ENCODE data around the gene PPP1R7. TPM values are rescaled to one million over a fixed set of nuclear protein-coding genes. Genes with fewer than 3 reads are reported as not detected.

PPP1R7 gene
- total RNA-seq, 1 donor, result 11.3 TPM

DNA sequence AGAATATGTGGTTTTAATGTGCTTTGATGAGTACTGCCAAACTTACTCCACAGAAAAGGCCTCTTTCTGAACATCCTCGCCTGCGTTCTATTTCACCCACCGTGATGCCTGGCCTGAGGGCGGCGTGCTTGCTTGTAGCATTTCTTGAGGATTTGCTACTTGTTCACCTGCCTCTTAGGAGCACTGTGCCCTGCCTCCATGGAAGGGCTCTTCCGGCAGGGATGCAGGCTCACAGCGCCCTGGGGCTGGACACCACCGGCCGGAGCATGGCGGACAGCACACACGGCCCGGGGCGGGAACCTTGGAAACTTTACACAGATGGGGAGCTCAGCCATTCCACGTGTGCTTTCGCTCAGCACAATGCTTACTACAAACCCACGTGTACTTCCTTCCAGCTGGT lies 75.3 kb downstream of the PPP1R7 start:
- DNase-seq (ENCODE audit: low read depth in 2 of 3, low spot score in 2 of 3), result no peak

DNA sequence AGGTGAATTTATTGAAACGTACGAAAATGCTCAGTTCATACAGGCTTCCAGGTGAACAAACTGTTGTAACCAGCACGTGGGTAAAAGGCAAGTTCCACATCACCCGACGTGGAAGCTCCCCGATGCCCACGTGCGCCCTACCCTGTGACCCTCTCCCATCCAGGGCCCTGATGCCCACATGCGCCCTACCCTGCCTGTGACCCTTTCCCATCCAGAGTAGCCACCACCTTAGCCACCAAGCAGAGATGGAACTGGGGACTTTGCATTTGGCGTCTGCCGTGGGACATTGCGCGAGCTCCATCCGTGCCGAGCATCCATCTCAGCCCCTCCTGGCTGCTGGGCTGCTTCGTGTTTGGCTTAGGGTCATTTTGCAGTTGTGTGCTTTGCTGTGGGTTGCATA lies 75.7 kb downstream of the PPP1R7 start:
- DNase-seq (ENCODE audit: low read depth in 2 of 3, low spot score in 2 of 3), result no peak

- no peak for DNase-seq (ENCODE audit: low read depth in 2 of 3, low spot score in 2 of 3)
Measured at GRCh38 chr2:241226723-241227572, 76.7 kb downstream of the PPP1R7 start.

DNA sequence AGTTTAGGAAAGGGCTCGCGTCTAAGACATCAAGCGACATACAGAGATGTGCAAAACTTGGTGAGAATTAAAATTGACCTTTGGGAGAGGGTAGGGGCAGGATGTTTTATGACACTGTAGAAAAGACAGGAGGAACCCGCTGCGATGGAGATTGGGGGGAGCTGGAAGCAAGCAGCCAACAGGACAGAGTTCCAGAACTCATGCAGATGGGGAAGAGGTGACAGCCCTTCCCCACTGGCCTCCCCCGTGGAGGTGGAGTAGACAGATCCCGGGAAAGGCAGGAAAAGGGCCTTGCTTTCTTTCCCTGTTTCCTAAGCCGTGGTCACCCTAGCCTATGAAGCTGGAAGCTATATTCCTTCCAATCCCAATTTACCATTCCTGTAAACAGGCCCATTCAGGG lies 77.3 kb downstream of the PPP1R7 start:
- DNase-seq (ENCODE audit: low read depth in 2 of 3, low spot score in 2 of 3), result no peak

GRCh38 chr2:241228081-241228859 lies 78.0 kb downstream of the PPP1R7 start:
- no peak for DNase-seq (ENCODE audit: low read depth in 2 of 3, low spot score in 2 of 3)

GRCh38 chr2:241228860-241229516 lies 78.7 kb downstream of the PPP1R7 start:
- no peak for DNase-seq (ENCODE audit: low read depth in 2 of 3, low spot score in 2 of 3)

DNA sequence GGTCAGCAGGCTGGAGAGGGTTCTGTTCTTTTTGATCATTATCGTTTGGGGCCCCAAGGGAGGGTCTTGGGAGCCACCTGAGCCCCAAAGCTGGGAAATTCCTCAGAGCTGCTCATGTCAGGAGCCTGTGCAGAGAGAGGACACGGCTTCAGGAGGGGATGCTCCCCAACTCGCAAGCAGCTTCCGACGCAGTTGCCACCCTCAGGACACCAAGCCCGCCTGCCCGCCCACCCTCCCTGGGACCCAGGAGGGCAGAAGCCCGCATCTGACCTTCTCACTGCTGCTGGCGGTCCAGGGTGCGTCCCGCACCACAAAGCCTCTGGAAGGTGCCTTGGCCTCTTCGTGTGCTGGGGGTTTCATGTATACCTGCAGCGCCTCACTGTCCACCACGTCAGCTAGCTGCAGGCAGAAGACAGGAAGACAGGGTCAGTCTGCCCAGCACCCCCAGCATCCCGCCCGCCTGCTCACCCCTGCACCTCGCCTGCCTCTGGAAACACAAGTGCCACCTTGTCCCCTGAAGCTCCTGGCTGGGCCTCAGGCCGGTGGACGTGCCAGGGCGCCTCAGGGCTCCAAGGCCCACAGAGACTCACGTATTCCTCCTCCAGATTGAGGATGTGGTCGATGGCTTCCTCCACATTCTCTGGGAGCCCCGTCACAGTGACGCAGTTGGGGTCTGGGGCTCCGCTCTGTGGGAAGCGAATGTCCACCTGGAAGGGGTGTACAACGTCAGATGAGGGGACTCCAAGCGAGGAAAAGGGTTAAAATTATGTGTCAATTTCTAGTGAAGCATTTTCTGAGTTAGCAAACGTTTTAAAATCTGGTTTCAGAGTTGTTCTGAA lies 79.5 kb downstream of the PPP1R7 start:
- DNase-seq (ENCODE audit: low read depth in 2 of 3, low spot score in 2 of 3), result no peak

DNA sequence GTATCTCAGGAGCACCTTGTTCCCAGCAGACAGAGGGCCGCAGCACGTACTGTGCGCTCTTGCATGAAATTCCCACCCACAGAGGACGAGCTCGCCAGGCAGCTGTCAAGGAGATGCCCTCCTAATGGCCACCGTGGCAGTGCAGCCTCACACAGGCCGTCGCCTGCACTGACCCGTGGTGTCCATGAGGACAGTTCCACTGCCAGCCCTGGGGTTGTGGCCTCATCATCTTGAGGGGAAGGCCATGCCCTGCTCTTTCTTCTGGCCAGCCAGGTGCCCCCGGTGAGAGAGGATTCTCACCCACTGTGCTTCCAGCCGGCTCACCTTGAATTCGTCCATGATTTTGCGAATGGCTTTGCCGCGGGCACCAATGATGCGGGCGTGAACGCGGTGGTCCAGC lies 80.2 kb downstream of the PPP1R7 start:
- no peak for DNase-seq (ENCODE audit: low read depth in 2 of 3, low spot score in 2 of 3)

- no peak for DNase-seq (ENCODE audit: low read depth in 2 of 3, low spot score in 2 of 3)
Measured at GRCh38 chr2:241232736-241233575, 82.7 kb downstream of the PPP1R7 start.

Small RNA genes lying within 50 kb of the gene (small RNA-seq; reads per million reads assigned to genes)
- not detected for gene AC005237.2

Other genes starting within 250 kb of the PPP1R7 start
- not detected for gene CROCC2, start 244.1 kb upstream of the PPP1R7 start, total RNA-seq
- gene SNED1, start 151.8 kb upstream of the PPP1R7 start, total RNA-seq, result 11.8 TPM
- gene MTERF4, start 48.2 kb upstream of the PPP1R7 start, total RNA-seq, result 32.0 TPM
- 19.9 TPM for gene PASK, start 995 bp upstream of the PPP1R7 start, total RNA-seq
- gene ANO7, start 38.2 kb downstream of the PPP1R7 start, total RNA-seq, result 1.3 TPM
- 198 TPM for gene HDLBP, start 165.2 kb downstream of the PPP1R7 start, total RNA-seq
- gene SEPTIN2, start 165.5 kb downstream of the PPP1R7 start, total RNA-seq, result 138 TPM
- 14.3 TPM for gene FARP2, start 205.8 kb downstream of the PPP1R7 start, total RNA-seq